Stimulated activated CD8-positive, alpha-beta memory T cell treated with anti-CD3 and anti-CD28 coated beads, Interleukin-4, amount 100 ng/mL, for 1 hour (primary cell): ENCODE data around the gene CCDC187.
"Not testable (repeated sequence)": the region's sequence is repeated elsewhere in the genome, so short reads cannot be mapped to it uniquely, and the experiment has no call there.

Experiments used
- DNase-seq, 2 donors: peaks; one replicate each; pipeline ENCODE4 v3.0.0-alpha.2; 2020; ENCODE audit warnings: low read depth in 2 of 2, low spot score in 1 of 2

The CCDC187 gene

GRCh38 chr9:136268735-136269134 lies 35.2 kb downstream of the CCDC187 start:
- no peak for DNase-seq

- DNase-seq = no peak
Measured at GRCh38 chr9:136268318-136268717, 35.6 kb downstream of the CCDC187 start.

- DNase-seq = peak; percentile 56 to 77
Measured at GRCh38 chr9:136267261-136268111, 36.4 kb downstream of the CCDC187 start.

GRCh38 chr9:136266641-136267040 lies 37.3 kb downstream of the CCDC187 start:
- not testable (repeated sequence) for DNase-seq

- no peak for DNase-seq
Measured at GRCh38 chr9:136265561-136266355, 38.1 kb downstream of the CCDC187 start.

- no peak for DNase-seq
Measured at GRCh38 chr9:136264441-136265405, 39.2 kb downstream of the CCDC187 start.

GRCh38 chr9:136264031-136264430 lies 39.9 kb downstream of the CCDC187 start:
- no peak for DNase-seq

- DNase-seq = no peak
Measured at GRCh38 chr9:136262671-136263178, 41.2 kb downstream of the CCDC187 start.

- no peak for DNase-seq
Measured at GRCh38 chr9:136261686-136262430, 42.0 kb downstream of the CCDC187 start.

- DNase-seq = no peak
Measured at GRCh38 chr9:136260936-136261472, 42.9 kb downstream of the CCDC187 start.

GRCh38 chr9:136260521-136260920 lies 43.4 kb downstream of the CCDC187 start:
- no peak for DNase-seq

- DNase-seq = no peak
Measured at GRCh38 chr9:136259836-136260235, 44.1 kb downstream of the CCDC187 start.

- DNase-seq = no peak
Measured at GRCh38 chr9:136259517-136259813, 44.4 kb downstream of the CCDC187 start.

- DNase-seq = no peak
Measured at GRCh38 chr9:136258786-136259516, 44.9 kb downstream of the CCDC187 start.

GRCh38 chr9:136258299-136258625 lies 45.6 kb downstream of the CCDC187 start:
- no peak for DNase-seq

GRCh38 chr9:136257381-136258298 lies 46.3 kb downstream of the CCDC187 start:
- no peak for DNase-seq

- no peak for DNase-seq
Measured at GRCh38 chr9:136255896-136256890, 47.7 kb downstream of the CCDC187 start.
